ENCODE data around the gene DYSF. TPM values are rescaled to one million over a fixed set of nuclear protein-coding genes. Genes with fewer than 3 reads are reported as not detected.

The DYSF gene
- total RNA-seq, 1 donor, result 3.5 TPM

DNA sequence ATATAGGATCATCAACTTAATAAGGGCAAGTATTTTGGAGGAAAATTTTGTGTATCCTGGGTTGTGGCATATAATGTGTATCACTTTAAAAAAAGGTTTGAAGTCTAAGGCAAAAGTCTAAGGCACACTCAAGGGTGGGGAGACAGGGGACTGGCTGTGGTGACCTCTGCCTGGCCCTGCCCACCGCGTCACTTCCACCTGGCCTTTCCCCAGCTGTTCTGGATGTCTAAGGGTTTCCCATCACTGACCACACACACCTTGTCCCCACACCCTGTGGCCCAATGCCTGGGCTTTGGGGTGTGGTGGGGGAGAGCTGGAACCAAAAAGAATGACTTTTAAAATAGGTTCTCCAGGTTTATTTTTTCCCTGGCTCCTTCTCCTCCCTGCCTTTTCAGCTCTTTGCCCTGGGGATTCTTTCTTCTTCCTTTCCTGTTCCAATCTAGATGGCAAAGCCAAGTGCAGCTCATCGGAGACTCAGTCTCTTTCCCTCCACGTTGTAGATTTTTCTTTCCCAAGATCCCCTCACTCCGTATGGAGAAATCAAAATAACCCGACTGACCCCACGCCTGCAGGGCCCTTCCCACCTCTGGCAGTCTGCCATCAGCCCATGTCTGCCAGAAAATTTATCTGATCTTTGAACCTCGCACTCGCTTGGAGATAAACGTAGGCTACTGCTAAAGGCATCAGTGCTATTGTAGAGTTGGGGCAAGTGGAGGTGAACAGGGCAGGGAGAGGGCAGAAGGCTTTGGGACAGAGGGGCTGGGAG, 257.2 kb downstream of the DYSF start:
- DNase-seq (ENCODE audit: low read depth), result no peak
- TF ChIP-seq, protein P1, sequence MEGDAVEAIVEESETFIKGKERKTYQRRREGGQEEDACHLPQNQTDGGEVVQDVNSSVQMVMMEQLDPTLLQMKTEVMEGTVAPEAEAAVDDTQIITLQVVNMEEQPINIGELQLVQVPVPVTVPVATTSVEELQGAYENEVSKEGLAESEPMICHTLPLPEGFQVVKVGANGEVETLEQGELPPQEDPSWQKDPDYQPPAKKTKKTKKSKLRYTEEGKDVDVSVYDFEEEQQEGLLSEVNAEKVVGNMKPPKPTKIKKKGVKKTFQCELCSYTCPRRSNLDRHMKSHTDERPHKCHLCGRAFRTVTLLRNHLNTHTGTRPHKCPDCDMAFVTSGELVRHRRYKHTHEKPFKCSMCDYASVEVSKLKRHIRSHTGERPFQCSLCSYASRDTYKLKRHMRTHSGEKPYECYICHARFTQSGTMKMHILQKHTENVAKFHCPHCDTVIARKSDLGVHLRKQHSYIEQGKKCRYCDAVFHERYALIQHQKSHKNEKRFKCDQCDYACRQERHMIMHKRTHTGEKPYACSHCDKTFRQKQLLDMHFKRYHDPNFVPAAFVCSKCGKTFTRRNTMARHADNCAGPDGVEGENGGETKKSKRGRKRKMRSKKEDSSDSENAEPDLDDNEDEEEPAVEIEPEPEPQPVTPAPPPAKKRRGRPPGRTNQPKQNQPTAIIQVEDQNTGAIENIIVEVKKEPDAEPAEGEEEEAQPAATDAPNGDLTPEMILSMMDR (IDR thresholded peaks at IDR 0.05; ENCODE audit: insufficient read depth, low read depth, low read length), result no peak
- no peak overlapping the region for H3K4me3 ChIP-seq (ENCODE audit: low read depth, low read length)

- no peak overlapping the region for H3K4me3 ChIP-seq (ENCODE audit: low read depth, low read length)
- peak; percentile 14 for DNase-seq (ENCODE audit: low read depth)
- TF ChIP-seq, protein P1 (IDR thresholded peaks at IDR 0.05; ENCODE audit: insufficient read depth, low read depth, low read length), result no peak
Measured at GRCh38 chr2:71711133-71711855, 257.9 kb downstream of the DYSF start.

- H3K4me3 ChIP-seq (ENCODE audit: low read depth, low read length), result no peak overlapping the region
- TF ChIP-seq, protein P1 (IDR thresholded peaks at IDR 0.05; ENCODE audit: insufficient read depth, low read depth, low read length), result no peak
- no peak for DNase-seq (ENCODE audit: low read depth)
Measured at GRCh38 chr2:71712158-71712818, 258.9 kb downstream of the DYSF start.

DNA sequence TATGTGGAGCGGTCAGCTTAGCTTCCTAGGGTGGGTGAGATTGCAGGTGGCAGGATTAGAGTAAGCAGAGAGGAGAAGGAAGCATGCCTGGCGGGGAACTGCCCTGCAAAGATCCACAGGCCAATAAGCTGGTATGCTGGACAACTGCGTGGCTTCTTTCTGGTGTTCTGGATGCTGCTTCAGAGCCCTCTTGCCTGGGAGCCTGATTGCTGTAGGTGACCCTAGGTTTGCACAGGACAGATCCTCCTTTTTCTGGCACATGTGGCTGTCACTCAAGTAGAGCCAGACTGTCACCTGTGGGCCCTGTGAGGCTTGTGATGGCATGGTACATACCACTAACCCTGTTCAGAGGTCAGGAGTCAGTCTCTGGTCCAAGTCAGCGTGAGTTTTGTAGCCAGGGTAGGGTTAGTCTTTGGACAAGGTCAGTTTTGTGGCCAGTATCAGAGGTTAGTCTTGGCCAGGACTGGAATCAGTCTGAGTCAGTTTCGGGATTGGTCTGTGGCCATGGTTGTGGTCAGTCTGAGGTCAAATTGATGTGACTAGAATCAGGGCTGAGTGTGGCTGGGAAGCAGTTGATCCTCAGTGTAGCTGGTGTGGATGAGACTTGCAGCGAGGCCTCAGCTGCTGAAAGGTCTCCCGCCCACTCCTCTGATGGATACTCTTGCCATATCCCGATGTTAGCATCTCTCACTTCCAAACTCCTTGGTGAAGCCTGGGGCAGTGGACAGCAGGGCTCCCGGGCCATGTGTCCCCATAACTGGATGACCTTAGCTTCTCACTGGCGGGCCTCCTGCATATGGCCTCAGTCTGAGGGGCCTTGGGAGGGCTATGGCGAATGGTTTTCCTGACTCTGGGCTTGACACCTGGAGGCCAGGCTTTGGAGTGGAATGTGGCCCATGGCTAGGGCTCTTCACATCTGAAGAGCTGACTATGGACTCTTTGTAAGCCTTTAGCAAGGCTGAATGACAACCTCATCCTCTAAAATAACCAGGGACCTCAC, 260.5 kb downstream of the DYSF start:
- TF ChIP-seq, protein P1 (IDR thresholded peaks at IDR 0.05; ENCODE audit: insufficient read depth, low read depth, low read length), result no peak
- DNase-seq (ENCODE audit: low read depth), result no peak
- H3K4me3 ChIP-seq (ENCODE audit: low read depth, low read length), result no peak overlapping the region

DNA sequence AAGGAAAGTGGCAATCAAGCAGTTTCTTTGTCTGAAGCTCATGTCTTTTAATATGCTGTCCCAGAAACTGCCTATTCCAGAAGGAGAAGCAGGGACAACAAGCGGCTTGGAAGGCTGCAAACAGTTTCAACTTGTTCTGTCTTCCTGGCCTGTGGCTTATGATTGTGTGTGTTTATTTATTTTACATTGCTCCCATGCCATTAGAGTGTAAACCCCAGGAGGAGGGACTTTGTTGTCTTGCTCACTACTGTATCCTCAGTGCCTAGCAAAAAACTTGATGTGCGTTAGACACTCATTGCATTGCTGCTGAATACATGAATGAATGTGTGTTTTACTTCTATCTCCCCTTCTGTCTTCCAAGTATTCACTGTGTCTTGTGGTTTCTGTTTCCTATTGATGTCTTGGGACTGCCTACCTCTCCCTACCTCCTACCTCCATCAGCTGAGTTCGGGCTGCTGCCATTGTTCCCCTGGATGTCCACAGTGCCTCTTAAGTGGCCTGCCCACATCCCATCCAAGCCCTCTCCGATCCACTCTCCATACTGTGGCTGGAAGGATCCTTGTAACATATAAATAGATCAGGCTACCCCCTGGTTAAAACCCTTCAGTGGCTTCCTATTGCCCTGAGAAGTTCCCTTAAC, 261.4 kb downstream of the DYSF start:
- TF ChIP-seq, protein P1 (IDR thresholded peaks at IDR 0.05; ENCODE audit: insufficient read depth, low read depth, low read length), result no peak
- H3K4me3 ChIP-seq (ENCODE audit: low read depth, low read length), result no peak overlapping the region
- DNase-seq (ENCODE audit: low read depth), result no peak
